Measurements from ENCODE around the gene TIMM50. TPM values are rescaled to one million over a fixed set of nuclear protein-coding genes. Genes with fewer than 3 reads are reported as not detected.

Gene TIMM50
- total RNA-seq, 1 experiment from 2014 or later, result 174 TPM

GRCh38 chr19:39434123-39435076, 46.2 kb upstream of the TIMM50 start:
- intact Hi-C loops (cut with micrococcal nuclease; ENCODE audit: unreplicated experiment), result no loop called here
- Histone ChIP-seq H3K27me3 (replicated peaks; ENCODE audit: insufficient read depth, low read depth, low read length, poor library complexity) (no peaks in the 10 kb centered on the region), H3K36me3 (ENCODE audit: insufficient read depth, low read length, poor library complexity, severe bottlenecking) (peaks cover 34% of the 10 kb centered on the region), H3K4me1 (ENCODE audit: insufficient read depth, low read length, poor library complexity, severe bottlenecking) (peaks cover 12% of the 10 kb centered on the region), H3K9me3 (ENCODE audit: low read depth, low read length, poor library complexity, severe bottlenecking) (no peaks in the 10 kb centered on the region), H3K4me3 (ENCODE audit: low read depth, low read length, poor library complexity, severe bottlenecking) (peak overlapping the region; percentile 100), H3K27ac (ENCODE audit: low read depth, low read length, poor library complexity, severe bottlenecking) (peak overlapping the region; percentile 97)
- POLR2A ChIA-PET (ENCODE audit: low non-redundant PET), result interaction anchor here (1.6 kb wide), 1 partner anchor 11 kb away, joined by 9 read pairs; the partner anchor contains the start of gene SUPT5H
- TF ChIP-seq, protein P1, sequence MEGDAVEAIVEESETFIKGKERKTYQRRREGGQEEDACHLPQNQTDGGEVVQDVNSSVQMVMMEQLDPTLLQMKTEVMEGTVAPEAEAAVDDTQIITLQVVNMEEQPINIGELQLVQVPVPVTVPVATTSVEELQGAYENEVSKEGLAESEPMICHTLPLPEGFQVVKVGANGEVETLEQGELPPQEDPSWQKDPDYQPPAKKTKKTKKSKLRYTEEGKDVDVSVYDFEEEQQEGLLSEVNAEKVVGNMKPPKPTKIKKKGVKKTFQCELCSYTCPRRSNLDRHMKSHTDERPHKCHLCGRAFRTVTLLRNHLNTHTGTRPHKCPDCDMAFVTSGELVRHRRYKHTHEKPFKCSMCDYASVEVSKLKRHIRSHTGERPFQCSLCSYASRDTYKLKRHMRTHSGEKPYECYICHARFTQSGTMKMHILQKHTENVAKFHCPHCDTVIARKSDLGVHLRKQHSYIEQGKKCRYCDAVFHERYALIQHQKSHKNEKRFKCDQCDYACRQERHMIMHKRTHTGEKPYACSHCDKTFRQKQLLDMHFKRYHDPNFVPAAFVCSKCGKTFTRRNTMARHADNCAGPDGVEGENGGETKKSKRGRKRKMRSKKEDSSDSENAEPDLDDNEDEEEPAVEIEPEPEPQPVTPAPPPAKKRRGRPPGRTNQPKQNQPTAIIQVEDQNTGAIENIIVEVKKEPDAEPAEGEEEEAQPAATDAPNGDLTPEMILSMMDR (conservative IDR thresholded peaks at IDR 0.05; ENCODE audit: low read depth, low read length), result no peak
- TF ChIP-seq EZH2 (IDR thresholded peaks at IDR 0.05; ENCODE audit: borderline replicate concordance, low read depth, low read length, poor library complexity, severe bottlenecking), result no peak
- no peak for DNase-seq (ENCODE audit: low spot score)
- CTCF ChIA-PET, result no interaction called here
- BruUV-seq (replicated peaks), result no TSS peak

GRCh38 chr19:39435499-39436349, 44.9 kb upstream of the TIMM50 start, which contains the start of gene RPS16:
Gene RPS16 (minus strand): TSS chr19:39435949. CDS start chr19:39435895, 54 bp downstream.
- POLR2A ChIA-PET (ENCODE audit: low non-redundant PET), result interaction anchor here (0.6 to 1.6 kb wide), 12 partner anchors 9 to 1153 kb away, joined by 3 to 10 read pairs (median 6); partner anchors contain the start of genes MED29, PAF1 and SUPT5H
- intact Hi-C loops (cut with micrococcal nuclease; ENCODE audit: unreplicated experiment), result no loop called here
- Histone ChIP-seq H3K4me1 (ENCODE audit: insufficient read depth, low read length, poor library complexity, severe bottlenecking) (peaks cover 12% of the 10 kb centered on the region), H3K27me3 (replicated peaks; ENCODE audit: insufficient read depth, low read depth, low read length, poor library complexity) (no peaks in the 10 kb centered on the region), H3K27ac (ENCODE audit: low read depth, low read length, poor library complexity, severe bottlenecking) (peak within 1 kb of the TSS; percentile 97), H3K36me3 (ENCODE audit: insufficient read depth, low read length, poor library complexity, severe bottlenecking) (peaks cover 34% of the 10 kb centered on the region), H3K4me3 (ENCODE audit: low read depth, low read length, poor library complexity, severe bottlenecking) (peak within 1 kb of the TSS; percentile 100), H3K9me3 (ENCODE audit: low read depth, low read length, poor library complexity, severe bottlenecking) (no peaks in the 10 kb centered on the region)
- CTCF ChIA-PET, result interaction anchor here (0.5 to 0.8 kb wide), 3 partner anchors 21 to 94 kb away, joined by 3 to 6 read pairs (median 4); partner anchors contain the start of genes PLEKHG2 and SAMD4B
- no TSS peak for BruUV-seq (replicated peaks)
- peak; percentile 99 for DNase-seq (ENCODE audit: low spot score)
- no peak for TF ChIP-seq EZH2 (IDR thresholded peaks at IDR 0.05; ENCODE audit: borderline replicate concordance, low read depth, low read length, poor library complexity, severe bottlenecking)
- TF ChIP-seq, protein P1 (conservative IDR thresholded peaks at IDR 0.05; ENCODE audit: low read depth, low read length), result no peak

DNA sequence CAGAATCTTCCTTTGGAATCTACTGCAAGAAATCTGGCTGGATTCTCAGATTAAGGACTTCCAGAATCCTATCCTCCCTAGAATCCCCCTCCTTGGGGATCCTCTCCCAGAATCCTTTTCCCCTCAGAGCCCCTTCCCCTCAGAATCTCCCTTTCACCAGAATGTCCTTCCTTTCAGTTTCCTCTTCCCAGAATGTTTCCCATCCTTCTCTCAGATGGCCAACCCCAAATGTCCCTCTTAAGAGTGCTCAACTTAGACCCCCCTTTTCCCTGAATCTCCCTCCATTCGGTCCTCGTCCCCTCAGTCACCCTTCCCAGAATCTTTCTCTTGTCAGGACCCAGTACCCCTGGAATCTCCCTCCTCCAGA, 44.3 kb upstream of the TIMM50 start:
- POLR2A ChIA-PET (ENCODE audit: low non-redundant PET), result interaction anchor here (0.6 to 1.6 kb wide), 12 partner anchors 9 to 1152 kb away, joined by 3 to 10 read pairs (median 6); partner anchors contain the start of genes MED29, PAF1 and SUPT5H
- TF ChIP-seq, protein P1 (conservative IDR thresholded peaks at IDR 0.05; ENCODE audit: low read depth, low read length), result no peak
- TF ChIP-seq EZH2 (IDR thresholded peaks at IDR 0.05; ENCODE audit: borderline replicate concordance, low read depth, low read length, poor library complexity, severe bottlenecking), result no peak

More for the DNA sequence above, 44.3 kb upstream of the TIMM50 start:
- intact Hi-C loops (cut with micrococcal nuclease; ENCODE audit: unreplicated experiment), result no loop called here
- Histone ChIP-seq H3K27me3 (replicated peaks; ENCODE audit: insufficient read depth, low read depth, low read length, poor library complexity) (no peaks in the 10 kb centered on the region), H3K4me1 (ENCODE audit: insufficient read depth, low read length, poor library complexity, severe bottlenecking) (peaks cover 12% of the 10 kb centered on the region), H3K4me3 (ENCODE audit: low read depth, low read length, poor library complexity, severe bottlenecking) (peak overlapping the region; percentile 100), H3K9me3 (ENCODE audit: low read depth, low read length, poor library complexity, severe bottlenecking) (no peaks in the 10 kb centered on the region), H3K27ac (ENCODE audit: low read depth, low read length, poor library complexity, severe bottlenecking) (peak overlapping the region; percentile 97), H3K36me3 (ENCODE audit: insufficient read depth, low read length, poor library complexity, severe bottlenecking) (peaks cover 32% of the 10 kb centered on the region)
- DNase-seq (ENCODE audit: low spot score), result no peak
- BruUV-seq (replicated peaks), result TSS peak; percentile 99
- CTCF ChIA-PET, result interaction anchor here (0.5 to 0.8 kb wide), 2 partner anchors 24 to 94 kb away, joined by 4 to 6 read pairs; partner anchors contain the start of genes PLEKHG2 and SAMD4B

Measured in A673 (cell line).